Kidney (tissue), 14 donors: ENCODE measurements around the gene CTSW. TPM values are rescaled to one million over a fixed set of nuclear protein-coding genes. Genes with fewer than 3 reads are reported as not detected.

Experiments used
- DNase-seq, 5 donors: peaks; one replicate each; pipeline ENCODE4 v3.0.0-alpha.2; 2013 to 2020
- FAIRE-seq: peaks from 2 replicates; lab custom pipeline; 2012; peaks lifted over from hg19 to GRCh38; lab: Jason Lieb, UNC
- H3K27ac ChIP-seq, 2 donors: one replicate each; pipeline ENCODE4 v1.7.0; 2013; ENCODE audit warnings: low read depth in 2 of 2, low read length in 2 of 2, inconsistent platforms in 1 of 2
- H3K27me3 ChIP-seq: one replicate; pipeline ENCODE4 v1.7.1; 2013; ENCODE audit warnings: low read length, inconsistent platforms; ENCODE audit not compliant: control insufficient read depth, insufficient read depth
- H3K36me3 ChIP-seq, 3 donors: one replicate each; pipeline versions ENCODE4 v1.7.0 to v1.7.1; 2013; ENCODE audit warnings: low read length in 3 of 3, control low read depth in 1 of 3, inconsistent platforms in 1 of 3; ENCODE audit not compliant: insufficient read depth in 3 of 3, control insufficient read depth in 2 of 3
- H3K4me1 ChIP-seq, 3 donors: one replicate each; pipeline versions ENCODE4 v1.7.0 to v1.7.1; 2013; ENCODE audit warnings: low read length in 3 of 3, inconsistent platforms in 1 of 3, low read depth in 1 of 3; ENCODE audit not compliant: control insufficient read depth in 2 of 3, insufficient read depth in 2 of 3
- H3K4me3 ChIP-seq, 3 donors: one replicate each; pipeline versions ENCODE4 v1.7.0 to v1.8.1; 2013; ENCODE audit warnings: low read length in 3 of 3, control low read depth in 1 of 3, inconsistent platforms in 1 of 3
- H3K9ac ChIP-seq, 3 donors: one replicate each; pipeline versions ENCODE4 v1.7.0 to v1.7.1; 2013; ENCODE audit warnings: low read length in 3 of 3, control low read depth in 1 of 3, inconsistent platforms in 1 of 3
- H3K9me3 ChIP-seq, 3 donors: one replicate each; pipeline versions ENCODE4 v1.7.0 to v1.7.1; 2013; ENCODE audit warnings: low read length in 3 of 3, control low read depth in 1 of 3, inconsistent platforms in 1 of 3; ENCODE audit not compliant: control insufficient read depth in 2 of 3, insufficient read depth in 1 of 3
- CTCF ChIP-seq: IDR thresholded peaks from 3 replicates; pipeline ENCODE4 v1.5.1; 2012; ENCODE audit warnings: mild to moderate bottlenecking, moderate library complexity, borderline replicate concordance; ENCODE audit not compliant: insufficient read depth; ENCODE audit errors: extremely low read depth
- intact Hi-C: fragments of 100-400 bp; cut with DNase I; formaldehyde crosslinking; loops from one replicate; pipeline ENCODE4 v1.11.1; 2022
- polyA plus RNA-seq: library from polyadenylated mRNA; stranded (reverse); fragments of 350-450 nt; fragmentation: Illumina TruSeq; extraction: RNeasy Lipid Tissue Mini Kit (QIAGEN cat#74804); gene quantifications from one replicate; pipeline ENCODE4 v1.2.3, GENCODE V29; 2014; ENCODE audit warnings: low read depth, low replicate concordance; ENCODE audit not compliant: insufficient read depth
- total RNA-seq: library from RNA; stranded (reverse); fragmentation: NEBNext Ultra II Directional; extraction: Animal tissue kit (Norgen Biotek cat#: 25700); gene quantifications from one replicate; pipeline ENCODE4 v1.2.1, GENCODE V29; 2021
- donor health status: control.
- donor health status: control.
- donor health status: control.
- donor health status: control.
- donor health status: control.
- donor health status: DM: yes; HTN: yes; CAD: no.
- donor health status: Normal renal cell carcinoma (clear cell type).

CTSW gene
- total and polyA plus RNA-seq, 2 donors from 2014 or later: 1.3 to 3.9 TPM

DNA sequence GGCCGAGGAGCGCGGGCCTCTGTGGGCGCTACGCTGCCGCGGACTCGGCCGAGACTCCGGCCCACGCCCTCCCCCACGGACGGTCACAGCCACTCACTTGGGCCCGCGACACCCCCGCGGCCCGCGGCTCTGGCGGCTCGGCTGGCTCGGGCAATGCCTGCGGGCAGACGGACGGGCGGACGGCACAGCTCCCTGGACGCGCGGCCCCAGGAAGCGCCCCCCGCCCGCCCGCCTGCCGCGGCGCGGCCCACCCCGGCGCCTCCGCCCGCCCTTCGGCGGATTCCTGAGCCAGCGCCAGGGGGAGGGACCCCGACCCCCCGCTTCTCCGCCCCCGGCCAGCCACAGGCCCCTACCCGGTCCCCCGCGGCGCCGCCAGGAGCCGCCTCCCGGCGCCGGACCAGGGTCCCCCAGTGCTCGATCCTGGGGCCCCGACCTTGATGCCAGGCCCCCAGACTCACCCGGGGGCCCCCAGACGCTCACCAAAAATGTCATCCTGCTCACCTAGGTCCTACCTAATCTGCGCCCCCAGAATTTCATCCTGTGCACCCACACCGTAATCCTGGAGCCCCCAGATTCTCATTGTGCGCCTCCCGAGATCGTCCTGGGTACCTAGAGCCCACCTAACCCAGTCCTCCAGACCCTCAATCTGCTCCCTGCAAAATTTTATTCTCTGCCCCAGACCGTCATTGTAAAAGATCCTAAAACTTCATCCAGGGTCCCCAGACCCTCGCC is 6.9 kb upstream of the CTSW start, which contains the start of gene EFEMP2:
TSS of gene EFEMP2 (minus strand) at position 215 of the 732 bp plus-strand sequence. CDS start 446 bp downstream, outside the sequence.
- DNase-seq (peak; percentile 59 to 90 (median 77)), FAIRE-seq (no peak)
- Histone ChIP-seq H3K4me3 (peak within 1 kb of the TSS; percentile 66 to 71 (median 70)), H3K36me3 (peaks cover 0 to 6% (median 0%) of the 10 kb centered on the region in 3 donors), H3K9ac (peak within 1 kb of the TSS; percentile 29 to 80 (median 80)), H3K9me3 (no peaks in the 10 kb centered on the region), H3K4me1 (peaks cover 0 to 16% (median 3%) of the 10 kb centered on the region in 3 donors), H3K27ac (peak within 1 kb of the TSS; percentile 84 to 85), H3K27me3 (no peaks in the 10 kb centered on the region)
- TF ChIP-seq CTCF: no peak
- intact Hi-C loops: no loop called here

DNA sequence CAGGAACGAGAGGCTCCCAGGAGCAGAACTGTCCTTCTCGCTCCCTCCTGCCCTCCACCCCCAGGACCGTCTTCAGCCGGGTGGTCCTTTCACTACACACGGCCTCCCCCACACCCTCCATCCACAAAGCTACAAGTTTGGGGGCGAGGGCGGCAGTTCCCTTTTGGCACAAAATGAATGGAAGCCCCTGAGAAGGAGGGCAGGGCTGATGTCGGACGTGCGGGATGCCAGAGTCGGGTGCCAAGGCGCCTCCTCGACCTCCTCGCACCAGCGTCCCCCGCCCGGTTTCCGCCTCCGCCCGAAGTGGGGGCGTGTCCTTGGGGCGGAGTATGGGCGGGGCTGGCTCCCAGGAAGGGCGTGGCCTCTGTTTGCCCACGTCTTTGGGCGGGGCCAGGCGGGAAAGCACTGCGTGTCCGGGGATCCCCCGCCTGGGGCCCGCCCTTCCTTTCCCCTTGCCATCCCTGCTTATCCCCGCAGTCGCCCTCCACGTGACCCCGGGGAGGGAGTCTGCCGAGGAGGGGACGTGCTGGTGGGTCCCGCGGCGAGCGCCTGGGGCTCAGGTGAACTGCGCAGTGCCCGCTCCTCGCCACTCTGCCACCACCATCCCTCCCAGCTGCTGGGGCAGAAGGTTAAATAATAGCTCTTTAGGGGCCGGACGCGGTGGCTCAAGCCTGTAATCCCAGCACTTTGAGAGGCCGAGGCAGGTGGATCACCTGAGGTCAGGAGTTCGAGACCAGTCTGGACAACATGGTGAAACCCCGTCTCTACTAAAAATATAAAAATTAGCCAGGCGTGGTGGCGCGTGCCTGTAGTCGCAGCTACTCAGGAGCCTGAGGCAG is 6.1 kb upstream of the CTSW start:
- peak overlapping the region; percentile 84 to 85 for H3K27ac ChIP-seq
- H3K4me1 ChIP-seq: peaks cover 0 to 16% (median 3%) of the 10 kb centered on the region in 3 donors
- H3K4me3 ChIP-seq: peak overlapping the region; percentile 66 to 71 (median 70)
- no peaks in the 10 kb centered on the region for H3K9me3 ChIP-seq
- FAIRE-seq (peak; percentile 82), DNase-seq (peak; percentile 95 to 98 (median 97))
- H3K36me3 ChIP-seq: peaks cover 0 to 6% (median 0%) of the 10 kb centered on the region in 3 donors
- no peak for TF ChIP-seq CTCF
- intact Hi-C loops: no loop called here
- H3K27me3 ChIP-seq: no peaks in the 10 kb centered on the region
- peak overlapping the region; percentile 29 to 80 (median 59) for H3K9ac ChIP-seq

DNA sequence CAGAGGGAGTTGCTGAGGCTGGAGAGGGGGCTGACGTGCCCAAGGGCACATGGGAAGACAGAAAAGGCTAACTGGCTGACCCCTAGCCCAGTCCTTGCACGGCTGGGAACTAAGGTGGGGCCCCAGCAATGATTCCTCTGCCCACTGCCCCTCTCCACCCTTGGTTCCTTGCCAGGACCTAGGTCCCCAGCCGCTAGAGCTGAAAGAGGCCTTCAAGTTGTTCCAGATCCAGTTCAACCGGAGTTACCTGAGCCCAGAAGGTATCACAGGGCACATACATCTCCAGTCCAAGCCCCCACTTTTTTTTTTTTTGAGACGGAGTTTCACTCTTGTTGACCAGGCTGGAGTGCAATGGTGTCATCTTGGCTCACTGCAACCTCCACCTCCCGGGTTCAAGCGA is 390 bp downstream of the CTSW start:
- H3K27ac ChIP-seq: no peak overlapping the region
- FAIRE-seq: no peak
- no peak overlapping the region for H3K4me3 ChIP-seq
- no peak for DNase-seq
- peaks cover 4 to 12% (median 5%) of the 10 kb centered on the region in 3 donors for H3K36me3 ChIP-seq
- peaks cover 0 to 3% (median 0%) of the 10 kb centered on the region in 3 donors for H3K4me1 ChIP-seq
- H3K27me3 ChIP-seq: no peaks in the 10 kb centered on the region
- TF ChIP-seq CTCF: no peak
- no peak overlapping the region for H3K9ac ChIP-seq
- H3K9me3 ChIP-seq: no peaks in the 10 kb centered on the region
- intact Hi-C loops: loop anchor here (10.0 kb wide), 1 partner anchor 105 kb away; no protein-coding TSS in a partner anchor
